ENCODE data around the gene AP3M1.

DNA sequence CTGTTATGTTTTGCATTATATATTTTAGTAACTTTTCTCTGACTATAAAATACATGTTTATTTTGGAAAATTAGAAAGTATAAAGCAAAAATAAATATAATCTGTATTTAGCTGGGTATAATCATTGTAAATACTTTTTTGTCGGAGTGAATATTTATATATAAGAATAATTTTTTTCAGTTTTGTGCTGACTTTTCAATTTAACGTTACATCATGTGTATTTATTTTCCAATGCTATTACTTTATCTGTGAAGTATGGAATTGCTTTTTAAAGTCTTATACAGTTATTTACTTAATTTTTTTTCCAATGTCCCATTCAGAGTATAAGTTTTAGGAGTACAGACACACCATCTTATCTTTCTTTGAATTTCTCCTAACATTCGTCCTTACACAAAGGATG lies 15.2 kb downstream of the AP3M1 start:
- no peak for TF ChIP-seq FOXM1 (IDR thresholded peaks at IDR 0.05; ENCODE audit: borderline replicate concordance, low read depth)
- TF ChIP-seq RAD21 (IDR thresholded peaks at IDR 0.05; ENCODE audit: low read depth) = no peak
- no peak for TF ChIP-seq TCF12 (IDR thresholded peaks at IDR 0.05; ENCODE audit: low read depth)
- no peak for TF ChIP-seq TAF1 (IDR thresholded peaks at IDR 0.05; ENCODE audit: low read depth)
- no peak for TF ChIP-seq EP300 (IDR thresholded peaks at IDR 0.05; ENCODE audit: borderline replicate concordance)
- no peak for TF ChIP-seq EGR1 (IDR thresholded peaks at IDR 0.05)
- TF ChIP-seq, protein P1, sequence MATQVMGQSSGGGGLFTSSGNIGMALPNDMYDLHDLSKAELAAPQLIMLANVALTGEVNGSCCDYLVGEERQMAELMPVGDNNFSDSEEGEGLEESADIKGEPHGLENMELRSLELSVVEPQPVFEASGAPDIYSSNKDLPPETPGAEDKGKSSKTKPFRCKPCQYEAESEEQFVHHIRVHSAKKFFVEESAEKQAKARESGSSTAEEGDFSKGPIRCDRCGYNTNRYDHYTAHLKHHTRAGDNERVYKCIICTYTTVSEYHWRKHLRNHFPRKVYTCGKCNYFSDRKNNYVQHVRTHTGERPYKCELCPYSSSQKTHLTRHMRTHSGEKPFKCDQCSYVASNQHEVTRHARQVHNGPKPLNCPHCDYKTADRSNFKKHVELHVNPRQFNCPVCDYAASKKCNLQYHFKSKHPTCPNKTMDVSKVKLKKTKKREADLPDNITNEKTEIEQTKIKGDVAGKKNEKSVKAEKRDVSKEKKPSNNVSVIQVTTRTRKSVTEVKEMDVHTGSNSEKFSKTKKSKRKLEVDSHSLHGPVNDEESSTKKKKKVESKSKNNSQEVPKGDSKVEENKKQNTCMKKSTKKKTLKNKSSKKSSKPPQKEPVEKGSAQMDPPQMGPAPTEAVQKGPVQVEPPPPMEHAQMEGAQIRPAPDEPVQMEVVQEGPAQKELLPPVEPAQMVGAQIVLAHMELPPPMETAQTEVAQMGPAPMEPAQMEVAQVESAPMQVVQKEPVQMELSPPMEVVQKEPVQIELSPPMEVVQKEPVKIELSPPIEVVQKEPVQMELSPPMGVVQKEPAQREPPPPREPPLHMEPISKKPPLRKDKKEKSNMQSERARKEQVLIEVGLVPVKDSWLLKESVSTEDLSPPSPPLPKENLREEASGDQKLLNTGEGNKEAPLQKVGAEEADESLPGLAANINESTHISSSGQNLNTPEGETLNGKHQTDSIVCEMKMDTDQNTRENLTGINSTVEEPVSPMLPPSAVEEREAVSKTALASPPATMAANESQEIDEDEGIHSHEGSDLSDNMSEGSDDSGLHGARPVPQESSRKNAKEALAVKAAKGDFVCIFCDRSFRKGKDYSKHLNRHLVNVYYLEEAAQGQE (IDR thresholded peaks at IDR 0.05; ENCODE audit: low read depth) = no peak
- no peak for TF ChIP-seq YY1 (IDR thresholded peaks at IDR 0.05; ENCODE audit: low read depth)
- TF ChIP-seq CREB1 (IDR thresholded peaks at IDR 0.05; ENCODE audit: low read depth) = no peak
- TF ChIP-seq MAX (IDR thresholded peaks at IDR 0.05) = no peak
